Skeletal muscle tissue (tissue), 4 donors: Measurements from ENCODE around the gene CSGALNACT2. TPM values are rescaled to one million over a fixed set of nuclear protein-coding genes. Genes with fewer than 3 reads are reported as not detected.
"Not testable (repeated sequence)": the region's sequence is repeated elsewhere in the genome, so short reads cannot be mapped to it uniquely, and the experiment has no call there.

ENCODE experiments used
- H3K27ac ChIP-seq: one replicate; pipeline ENCODE4 v1.7.0; 2013; ENCODE audit warnings: mild to moderate bottlenecking, low read depth, low read length, inconsistent platforms
- H3K27me3 ChIP-seq, 3 donors: one replicate each; pipeline ENCODE4 v1.7.0; 2013; ENCODE audit warnings: low read length in 3 of 3; ENCODE audit not compliant: control insufficient read depth in 3 of 3, insufficient read depth in 3 of 3
- H3K36me3 ChIP-seq, 3 donors: one replicate each; pipeline ENCODE4 v1.7.0; 2013; ENCODE audit warnings: low read length in 3 of 3; ENCODE audit not compliant: control insufficient read depth in 3 of 3, insufficient read depth in 3 of 3
- H3K4me1 ChIP-seq, 3 donors: one replicate each; pipeline ENCODE4 v1.7.0; 2013; ENCODE audit warnings: low read length in 3 of 3, mild to moderate bottlenecking in 3 of 3; ENCODE audit not compliant: control insufficient read depth in 3 of 3, insufficient read depth in 3 of 3
- H3K4me3 ChIP-seq, 3 donors: one replicate each; pipeline ENCODE4 v1.7.0; 2013; ENCODE audit warnings: low read length in 3 of 3
- H3K9ac ChIP-seq, 3 donors: one replicate each; pipeline ENCODE4 v1.7.0; 2013; ENCODE audit warnings: low read length in 3 of 3, mild to moderate bottlenecking in 3 of 3, moderate library complexity in 2 of 3, low read depth in 1 of 3
- H3K9me3 ChIP-seq, 3 donors: one replicate each; pipeline ENCODE4 v1.7.0; 2013; ENCODE audit warnings: low read length in 3 of 3; ENCODE audit not compliant: control insufficient read depth in 3 of 3
- total RNA-seq: library from RNA; depleted of rRNA; stranded (reverse); fragments of >200 nt; gene quantifications from one replicate; pipeline ENCODE4 v1.2.3, GENCODE V29; 2014
- donor health status: Osteomylitis.

CSGALNACT2 gene
- total RNA-seq, 1 donor from 2014 or later: 24.0 TPM

DNA sequence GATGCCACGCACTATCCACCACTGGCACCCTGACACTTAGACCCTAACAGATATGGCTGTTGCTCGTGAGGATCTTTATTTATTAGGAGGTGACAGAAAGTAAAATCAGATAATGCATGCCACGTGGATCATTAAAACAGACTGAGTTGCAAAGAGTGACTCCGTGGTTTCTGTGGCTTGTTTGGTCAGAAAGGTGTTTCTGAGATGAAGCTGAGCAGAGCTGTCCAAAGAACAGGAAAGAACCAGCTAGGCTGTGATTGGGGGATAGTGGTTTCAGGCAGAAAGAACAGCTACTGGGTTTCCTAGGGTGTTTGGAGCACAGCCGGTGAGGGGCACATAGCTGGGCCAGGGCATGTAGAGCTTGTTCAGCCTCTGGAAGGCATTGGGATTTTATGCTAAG, 34.4 kb downstream of the CSGALNACT2 start:
- no peak overlapping the region for H3K27ac ChIP-seq
- peaks cover 7 to 36% (median 12%) of the 10 kb centered on the region in 3 donors for H3K36me3 ChIP-seq
- H3K9ac ChIP-seq: no peak overlapping the region
- H3K27me3 ChIP-seq: no peaks in the 10 kb centered on the region
- H3K4me1 ChIP-seq: peaks cover 0 to 4% (median 0%) of the 10 kb centered on the region in 3 donors
- H3K4me3 ChIP-seq: no peak overlapping the region
- H3K9me3 ChIP-seq: no peaks in the 10 kb centered on the region

DNA sequence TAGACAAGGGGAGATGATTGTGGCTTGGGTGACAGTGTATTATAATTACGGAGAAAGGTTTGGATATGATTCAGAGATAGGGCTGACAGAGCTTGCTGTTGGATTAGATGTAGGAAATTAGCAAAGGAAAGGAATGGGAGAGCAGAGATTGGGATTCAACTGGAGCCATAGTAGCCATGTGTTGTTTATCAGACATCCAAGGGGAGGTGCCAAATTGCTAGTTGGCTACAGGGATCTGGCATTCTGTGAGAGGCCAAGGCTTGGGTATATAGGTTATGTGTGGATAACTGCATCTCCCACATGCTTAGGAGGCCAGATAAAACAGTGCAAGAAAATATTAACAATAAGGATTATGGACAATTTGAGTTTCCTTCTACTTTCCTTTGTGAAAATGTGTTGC, 34.9 kb downstream of the CSGALNACT2 start:
- Histone ChIP-seq H3K4me1 (peaks cover 0 to 4% (median 0%) of the 10 kb centered on the region in 3 donors), H3K36me3 (peaks cover 7 to 41% (median 17%) of the 10 kb centered on the region in 3 donors), H3K4me3 (no peak overlapping the region), H3K27ac (no peak overlapping the region), H3K9me3 (no peaks in the 10 kb centered on the region), H3K27me3 (no peaks in the 10 kb centered on the region), H3K9ac (no peak overlapping the region)

DNA sequence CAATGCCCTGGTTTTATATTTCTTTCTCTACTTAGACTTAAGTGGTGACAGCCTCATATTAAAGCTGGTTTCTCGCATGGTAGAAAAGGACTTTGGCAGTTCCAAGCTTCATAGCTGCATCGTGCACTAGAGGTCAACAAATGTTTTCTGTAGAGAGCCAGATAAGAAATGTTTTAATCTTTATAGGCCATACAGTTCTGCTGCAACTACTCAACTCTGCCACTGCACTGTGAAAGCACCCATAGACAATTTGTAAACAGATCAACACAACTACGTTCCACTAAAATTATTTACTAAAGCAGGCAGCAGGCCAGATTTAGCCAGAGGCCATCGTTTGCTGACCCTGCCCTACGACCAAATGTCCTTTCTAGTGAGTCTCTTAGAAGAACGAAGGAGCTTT, 36.7 kb downstream of the CSGALNACT2 start:
- no peak overlapping the region for H3K4me3 ChIP-seq
- no peaks in the 10 kb centered on the region for H3K9me3 ChIP-seq
- H3K27ac ChIP-seq: no peak overlapping the region
- H3K9ac ChIP-seq: no peak overlapping the region
- peaks cover 0 to 4% (median 0%) of the 10 kb centered on the region in 3 donors for H3K4me1 ChIP-seq
- H3K36me3 ChIP-seq: peaks cover 10 to 41% (median 22%) of the 10 kb centered on the region in 3 donors
- no peaks in the 10 kb centered on the region for H3K27me3 ChIP-seq

DNA sequence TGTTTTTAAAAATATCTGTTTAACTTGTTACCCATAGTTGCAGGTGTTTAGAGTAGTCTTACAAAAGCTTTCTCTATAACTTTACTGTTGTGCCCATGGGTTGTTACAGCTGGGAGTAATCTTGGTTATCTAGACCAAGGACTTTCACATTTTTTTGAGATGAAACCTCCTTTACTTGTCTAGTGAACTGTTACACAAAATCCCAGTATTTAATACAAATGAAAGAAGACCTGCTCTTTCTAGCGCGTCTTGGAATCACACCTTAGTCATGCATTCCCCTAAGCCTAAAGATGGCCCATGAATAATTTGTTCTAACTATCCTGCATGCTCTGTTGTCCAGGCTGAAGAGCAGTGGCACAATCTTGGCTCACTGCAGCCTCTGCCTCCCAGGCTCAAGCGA, 38.0 kb downstream of the CSGALNACT2 start:
- Histone ChIP-seq H3K27ac (no peak overlapping the region), H3K9ac (no peak overlapping the region), H3K9me3 (no peaks in the 10 kb centered on the region), H3K4me1 (peaks cover 0 to 4% (median 0%) of the 10 kb centered on the region in 3 donors), H3K36me3 (peaks cover 10 to 39% (median 22%) of the 10 kb centered on the region in 3 donors), H3K27me3 (no peaks in the 10 kb centered on the region), H3K4me3 (no peak overlapping the region)

DNA sequence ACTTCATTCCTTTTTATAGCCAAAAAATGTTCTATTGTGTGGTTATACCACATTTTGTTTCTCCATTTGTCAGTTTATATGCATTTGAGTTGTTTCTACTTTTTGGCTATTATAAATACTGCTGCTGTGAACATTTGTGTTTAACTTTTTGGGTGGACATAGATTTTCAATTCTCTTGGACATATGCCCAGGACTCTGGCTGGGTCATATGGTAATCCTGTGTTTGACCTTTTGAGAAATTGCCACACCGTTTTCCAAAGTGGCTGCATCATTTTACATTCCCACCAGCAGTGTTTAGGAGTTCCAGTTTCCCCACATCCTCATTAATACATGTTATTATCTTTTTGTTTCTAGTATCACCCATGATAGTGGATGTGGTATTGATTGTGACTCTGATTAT, 39.4 kb downstream of the CSGALNACT2 start:
- Histone ChIP-seq H3K36me3 (peaks cover 9 to 39% (median 25%) of the 10 kb centered on the region in 3 donors), H3K4me1 (peaks cover 0 to 4% (median 0%) of the 10 kb centered on the region in 3 donors)

DNA sequence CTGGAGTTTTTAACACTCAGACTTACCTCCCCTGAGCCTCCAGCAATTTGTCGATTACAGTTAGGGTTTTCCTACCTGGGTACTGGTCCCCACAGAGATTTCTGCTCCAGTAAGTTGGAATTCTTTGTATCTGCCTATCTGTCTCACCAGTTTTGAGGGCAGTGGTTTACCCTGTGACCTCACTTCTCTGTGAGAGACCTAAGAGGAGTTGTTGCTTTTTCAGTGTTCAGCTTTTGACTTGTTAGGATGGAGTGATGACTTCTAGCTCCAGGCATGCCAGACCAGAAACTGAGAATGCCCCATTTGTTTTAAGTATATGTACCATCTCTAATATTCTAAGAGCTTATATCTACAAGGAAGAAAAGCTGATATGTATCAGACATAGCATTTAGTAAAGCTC, 42.9 kb downstream of the CSGALNACT2 start:
- Histone ChIP-seq H3K27me3 (no peaks in the 10 kb centered on the region), H3K9me3 (no peaks in the 10 kb centered on the region), H3K4me3 (no peak overlapping the region), H3K9ac (no peak overlapping the region), H3K27ac (no peak overlapping the region), H3K36me3 (peaks cover 5 to 38% (median 33%) of the 10 kb centered on the region in 3 donors), H3K4me1 (no peaks in the 10 kb centered on the region)

More for the DNA sequence above, 39.4 kb downstream of the CSGALNACT2 start:
- Histone ChIP-seq H3K4me3 (no peak overlapping the region), H3K27ac (no peak overlapping the region), H3K9me3 (no peaks in the 10 kb centered on the region), H3K27me3 (no peaks in the 10 kb centered on the region), H3K9ac (no peak overlapping the region)

DNA sequence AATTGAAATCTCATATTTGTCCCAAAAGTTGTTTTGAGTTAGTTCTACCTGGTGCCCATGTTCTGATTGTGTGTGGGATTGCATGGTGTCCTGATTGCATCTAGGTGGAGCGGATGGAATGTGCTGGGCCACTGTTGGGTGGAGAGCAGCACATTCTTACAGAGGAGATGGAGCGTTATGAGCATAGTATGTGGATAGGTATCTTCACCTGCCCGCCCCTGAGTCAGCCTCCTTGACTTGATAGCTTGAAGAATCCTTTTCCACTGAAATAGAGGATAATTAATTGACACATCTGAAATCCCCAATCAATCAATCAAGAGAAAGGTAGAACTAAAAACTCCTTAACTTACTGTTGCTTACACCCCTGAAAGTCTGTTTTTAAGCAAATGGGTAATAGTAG, 45.5 kb downstream of the CSGALNACT2 start:
- not testable (repeated sequence) for H3K4me3 ChIP-seq, H3K9me3 ChIP-seq, H3K27me3 ChIP-seq, H3K4me1 ChIP-seq, H3K27ac ChIP-seq, H3K9ac ChIP-seq
- peaks cover 5 to 24% (median 17%) of the 10 kb centered on the region in 3 donors for H3K36me3 ChIP-seq

DNA sequence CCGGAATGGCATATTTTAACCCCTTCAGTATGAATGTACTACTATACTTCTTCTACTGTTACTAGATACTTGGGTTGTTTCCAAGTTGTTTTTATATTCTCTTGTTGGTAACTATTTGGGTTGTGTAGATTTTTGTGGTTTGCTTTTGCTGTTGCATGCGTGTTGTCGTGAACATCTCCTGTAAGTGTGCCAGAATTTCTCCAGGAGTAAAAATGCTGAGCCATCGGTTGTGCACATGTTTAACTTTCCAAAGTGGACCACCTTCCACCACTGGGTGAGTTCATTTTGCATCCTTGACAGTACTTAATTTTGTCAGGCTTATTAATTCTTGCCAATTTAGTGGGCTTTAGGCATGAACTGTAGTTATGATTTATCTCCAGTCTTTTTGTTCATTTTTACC, 47.9 kb downstream of the CSGALNACT2 start:
- Histone ChIP-seq H3K4me1 (peaks cover 0 to 2% (median 0%) of the 10 kb centered on the region in 3 donors), H3K4me3 (no peak overlapping the region), H3K27me3 (no peaks in the 10 kb centered on the region), H3K36me3 (peaks cover 2 to 20% (median 11%) of the 10 kb centered on the region in 3 donors), H3K9ac (no peak overlapping the region), H3K9me3 (no peaks in the 10 kb centered on the region), H3K27ac (no peak overlapping the region)

DNA sequence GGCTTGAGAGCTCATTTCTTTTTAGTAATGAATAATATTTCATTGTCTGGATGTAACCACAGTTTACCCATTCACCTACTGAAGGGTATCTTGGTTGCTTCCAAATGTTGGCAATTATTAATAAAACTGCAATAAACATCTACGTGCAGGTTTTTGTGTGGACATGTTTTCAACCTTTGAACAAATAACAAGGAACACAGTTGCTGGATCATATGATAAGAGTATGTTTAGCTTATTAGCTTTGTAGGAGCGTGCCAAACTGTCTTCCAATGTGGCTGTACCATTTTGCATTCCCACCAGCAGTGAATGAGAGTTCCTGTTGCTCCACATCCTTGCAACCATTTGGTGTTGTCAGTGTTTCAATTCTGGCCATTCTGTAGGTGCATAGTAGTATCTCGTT, 49.0 kb downstream of the CSGALNACT2 start:
- no peak overlapping the region for H3K27ac ChIP-seq
- no peak overlapping the region for H3K9ac ChIP-seq
- peaks cover 0 to 2% (median 0%) of the 10 kb centered on the region in 3 donors for H3K4me1 ChIP-seq
- H3K4me3 ChIP-seq: no peak overlapping the region
- peaks cover 2 to 17% (median 11%) of the 10 kb centered on the region in 3 donors for H3K36me3 ChIP-seq
- no peaks in the 10 kb centered on the region for H3K27me3 ChIP-seq
- no peaks in the 10 kb centered on the region for H3K9me3 ChIP-seq

DNA sequence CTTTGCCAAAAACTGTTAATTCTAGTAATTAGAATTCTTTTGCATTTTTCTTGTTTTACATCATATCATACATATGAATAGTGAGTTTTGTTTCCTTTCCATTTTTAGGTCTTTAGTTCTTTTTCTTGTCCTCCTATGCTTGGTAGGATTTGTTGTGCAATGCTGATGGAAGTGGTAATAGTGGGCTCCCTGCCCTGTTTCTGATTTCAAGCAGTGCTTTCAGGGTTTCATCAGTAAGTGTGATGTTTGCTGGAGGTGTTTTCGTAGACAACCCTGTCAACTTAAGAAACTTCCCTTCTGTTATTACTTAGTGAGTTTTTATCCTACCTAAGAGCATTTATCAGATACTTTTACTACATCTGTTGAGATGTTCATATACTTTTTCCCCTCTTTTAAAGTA, 50.5 kb downstream of the CSGALNACT2 start:
- Histone ChIP-seq H3K4me1 (peaks cover 0 to 2% (median 0%) of the 10 kb centered on the region in 3 donors), H3K9ac (no peak overlapping the region), H3K4me3 (no peak overlapping the region), H3K27ac (no peak overlapping the region), H3K36me3 (peaks cover 0 to 11% (median 2%) of the 10 kb centered on the region in 3 donors), H3K9me3 (no peaks in the 10 kb centered on the region), H3K27me3 (no peaks in the 10 kb centered on the region)
